NCI-H2029 treated with DMSO at 0.1 percent for 48 hours (cell line): ENCODE results near the gene RERE.
A peak's percentile ranks its signal among the peaks of the same experiment; 100 is the strongest.
"Not testable (repeated sequence)": the region's sequence is repeated elsewhere in the genome, so short reads cannot be mapped to it uniquely, and the experiment has no call there.

Source experiments
- DNase-seq: peaks from one replicate; lab custom pipeline; 2025; lab: John Stamatoyannopoulos, UW

RERE gene

GRCh38 chr1:8752411-8752810 lies 65.0 kb downstream of the RERE start:
- DNase-seq = no peak

- no peak for DNase-seq
Observed at GRCh38 chr1:8751984-8752383, 65.5 kb downstream of the RERE start.

- DNase-seq = no peak
Observed at GRCh38 chr1:8747879-8748825, 69.3 kb downstream of the RERE start.

- DNase-seq = no peak
Observed at GRCh38 chr1:8746554-8746953, 70.9 kb downstream of the RERE start.

- DNase-seq = no peak
Observed at GRCh38 chr1:8745749-8746390, 71.6 kb downstream of the RERE start.

GRCh38 chr1:8745346-8745745 lies 72.1 kb downstream of the RERE start:
- no peak for DNase-seq

GRCh38 chr1:8742022-8742924 lies 75.2 kb downstream of the RERE start:
- peak; percentile 31 for DNase-seq

- DNase-seq = no peak
Observed at GRCh38 chr1:8740034-8740449, 77.4 kb downstream of the RERE start.

- no peak for DNase-seq
Observed at GRCh38 chr1:8739377-8739776, 78.1 kb downstream of the RERE start.

GRCh38 chr1:8736927-8737326 lies 80.5 kb downstream of the RERE start:
- no peak for DNase-seq

- peak; percentile 69 for DNase-seq
Observed at GRCh38 chr1:8733484-8733883, 84.0 kb downstream of the RERE start.

GRCh38 chr1:8731162-8731561 lies 86.3 kb downstream of the RERE start:
- no peak for DNase-seq

GRCh38 chr1:8728464-8728863 lies 89.0 kb downstream of the RERE start:
- no peak for DNase-seq

GRCh38 chr1:8727809-8728213 lies 89.6 kb downstream of the RERE start:
- DNase-seq = peak; percentile 41

GRCh38 chr1:8727316-8727715 lies 90.1 kb downstream of the RERE start:
- not testable (repeated sequence) for DNase-seq

GRCh38 chr1:8726801-8727186 lies 90.6 kb downstream of the RERE start:
- DNase-seq = not testable (repeated sequence)

GRCh38 chr1:8723010-8723409 lies 94.4 kb downstream of the RERE start:
- DNase-seq = no peak

- no peak for DNase-seq
Observed at GRCh38 chr1:8722366-8722765, 95.1 kb downstream of the RERE start.

GRCh38 chr1:8721679-8722324 lies 95.6 kb downstream of the RERE start:
- DNase-seq = no peak

- no peak for DNase-seq
Observed at GRCh38 chr1:8720347-8720746, 97.1 kb downstream of the RERE start.

GRCh38 chr1:8718850-8719361 lies 98.5 kb downstream of the RERE start:
- no peak for DNase-seq

GRCh38 chr1:8717148-8717547 lies 100.3 kb downstream of the RERE start:
- no peak for DNase-seq
